ENCODE measurements around the gene LCN12. TPM values are rescaled to one million over a fixed set of nuclear protein-coding genes. Genes with fewer than 3 reads are reported as not detected.

Gene LCN12
- total RNA-seq, 1 donor from 2014 or later = 1.5 TPM

- peaks cover 8% of the 10 kb centered on the region for H3K27me3 Mint-ChIP-seq (ENCODE audit: unreplicated experiment)
- no peaks in the 10 kb centered on the region for H3K9me3 Mint-ChIP-seq (ENCODE audit: unreplicated experiment)
- H3K4me1 Mint-ChIP-seq (ENCODE audit: unreplicated experiment) = no peaks in the 10 kb centered on the region
Observed at GRCh38 chr9:136921718-136922117, 30.4 kb upstream of the LCN12 start.

GRCh38 chr9:136922540-136922939 is 29.5 kb upstream of the LCN12 start:
- no peak for DNase-seq (ENCODE audit: low spot score)
- TF ChIP-seq CTCF (IDR thresholded peaks at IDR 0.05; ENCODE audit: unreplicated experiment) = no peak
- Mint-ChIP-seq H3K9me3 (ENCODE audit: unreplicated experiment) (no peaks in the 10 kb centered on the region), H3K27me3 (ENCODE audit: unreplicated experiment) (peaks cover 8% of the 10 kb centered on the region), H3K4me3 (ENCODE audit: unreplicated experiment) (no peak overlapping the region), H3K36me3 (ENCODE audit: low read depth, unreplicated experiment) (peaks cover 21% of the 10 kb centered on the region), H3K4me1 (ENCODE audit: unreplicated experiment) (no peaks in the 10 kb centered on the region), H3K27ac (ENCODE audit: unreplicated experiment) (no peak overlapping the region)

More at GRCh38 chr9:136921718-136922117, 30.4 kb upstream of the LCN12 start:
- TF ChIP-seq CTCF (IDR thresholded peaks at IDR 0.05; ENCODE audit: unreplicated experiment) = no peak
- H3K4me3 Mint-ChIP-seq (ENCODE audit: unreplicated experiment) = no peak overlapping the region
- no peak for DNase-seq (ENCODE audit: low spot score)
- H3K36me3 Mint-ChIP-seq (ENCODE audit: low read depth, unreplicated experiment) = peaks cover 16% of the 10 kb centered on the region
- H3K27ac Mint-ChIP-seq (ENCODE audit: unreplicated experiment) = no peak overlapping the region

- Mint-ChIP-seq H3K9me3 (ENCODE audit: unreplicated experiment) (no peaks in the 10 kb centered on the region), H3K27me3 (ENCODE audit: unreplicated experiment) (peaks cover 8% of the 10 kb centered on the region), H3K4me3 (ENCODE audit: unreplicated experiment) (no peak overlapping the region), H3K4me1 (ENCODE audit: unreplicated experiment) (peaks cover 9% of the 10 kb centered on the region), H3K36me3 (ENCODE audit: low read depth, unreplicated experiment) (peaks cover 25% of the 10 kb centered on the region), H3K27ac (ENCODE audit: unreplicated experiment) (no peak overlapping the region)
- no peak for DNase-seq (ENCODE audit: low spot score)
- TF ChIP-seq CTCF (IDR thresholded peaks at IDR 0.05; ENCODE audit: unreplicated experiment) = no peak
Observed at GRCh38 chr9:136923881-136924280, 28.2 kb upstream of the LCN12 start.

GRCh38 chr9:136925414-136926153 is 26.5 kb upstream of the LCN12 start:
- Mint-ChIP-seq H3K27ac (ENCODE audit: unreplicated experiment) (no peak overlapping the region), H3K27me3 (ENCODE audit: unreplicated experiment) (peaks cover 3% of the 10 kb centered on the region), H3K9me3 (ENCODE audit: unreplicated experiment) (no peaks in the 10 kb centered on the region), H3K4me1 (ENCODE audit: unreplicated experiment) (peaks cover 20% of the 10 kb centered on the region), H3K4me3 (ENCODE audit: unreplicated experiment) (no peak overlapping the region), H3K36me3 (ENCODE audit: low read depth, unreplicated experiment) (peaks cover 16% of the 10 kb centered on the region)
- DNase-seq (ENCODE audit: low spot score) = no peak
- no peak for TF ChIP-seq CTCF (IDR thresholded peaks at IDR 0.05; ENCODE audit: unreplicated experiment)

GRCh38 chr9:136926154-136926704 is 25.8 kb upstream of the LCN12 start:
- no peaks in the 10 kb centered on the region for H3K9me3 Mint-ChIP-seq (ENCODE audit: unreplicated experiment)
- H3K4me1 Mint-ChIP-seq (ENCODE audit: unreplicated experiment) = peaks cover 20% of the 10 kb centered on the region
- peaks cover 3% of the 10 kb centered on the region for H3K27me3 Mint-ChIP-seq (ENCODE audit: unreplicated experiment)
- H3K27ac Mint-ChIP-seq (ENCODE audit: unreplicated experiment) = no peak overlapping the region
- peaks cover 16% of the 10 kb centered on the region for H3K36me3 Mint-ChIP-seq (ENCODE audit: low read depth, unreplicated experiment)
- TF ChIP-seq CTCF (IDR thresholded peaks at IDR 0.05; ENCODE audit: unreplicated experiment) = no peak
- no peak overlapping the region for H3K4me3 Mint-ChIP-seq (ENCODE audit: unreplicated experiment)
- no peak for DNase-seq (ENCODE audit: low spot score)

All from endothelial cell (in vitro differentiated cells).